A549 (cell line): ENCODE measurements around the gene KRT38. TPM values are rescaled to one million over a fixed set of nuclear protein-coding genes. Genes with fewer than 3 reads are reported as not detected.

Experiments
- ATAC-seq, 2 experiments: fragments of 200-7000 bp in 1 of 2; fragments of >200 bp in 1 of 2; cut with Nextera tagmentation in 1 of 2; cut with Tn5 transposase in 1 of 2; 3 replicates each; pipeline versions ENCODE4 v1.8.0 to v1.9.1; 2018 to 2020; ENCODE audit warnings: mild to moderate bottlenecking in 1 of 2, moderate library complexity in 1 of 2
- CTCF ChIA-PET: fragments of 300-600 bp; sonication (Branson Sonifier 250); formaldehyde crosslinking; extraction: SDS; loops from one replicate; lab custom pipeline; 2021; ENCODE audit warnings: antibody characterized with exemption, inconsistent platforms; lab: Yijun Ruan, JAX
- POLR2A ChIA-PET: fragments of 350-600 bp; formaldehyde crosslinking; extraction: SDS; loops from one replicate; lab custom pipeline; 2021; ENCODE audit warnings: antibody characterized with exemption, inconsistent platforms; lab: Yijun Ruan, JAX
- DNase-seq, 2 experiments: peaks; one replicate each; pipeline versions ENCODE4 v3.0.0 to v3.0.0-alpha.2; 2011 to 2016; ENCODE audit warnings: low read depth in 1 of 2, low spot score in 1 of 2
- FAIRE-seq: peaks from 2 replicates; lab custom pipeline; 2011; peaks lifted over from hg19 to GRCh38; lab: Jason Lieb, UNC
- H3K27ac ChIP-seq, 2 experiments: fragments of >200 bp; sonication (Bioruptor Twin); formaldehyde crosslinking; 3 replicates each; pipeline ENCODE4 v1.5.1; 2016 to 2017
- H3K4me1 ChIP-seq: fragments of >200 bp; sonication (Bioruptor Twin); formaldehyde crosslinking; 3 replicates; pipeline ENCODE4 v1.6.1; 2016
- H3K4me2 ChIP-seq: fragments of >200 bp; sonication (Bioruptor Twin); formaldehyde crosslinking; 3 replicates; pipeline ENCODE4 v1.6.1; 2016
- H3K4me3 ChIP-seq: fragments of >200 bp; sonication (Bioruptor Twin); formaldehyde crosslinking; 3 replicates; pipeline ENCODE4 v1.5.1; 2016
- H3K9me3 ChIP-seq: fragments of >200 bp; sonication (Bioruptor Twin); formaldehyde crosslinking; 3 replicates; pipeline ENCODE4 v1.6.1; 2016
- BHLHE40 ChIP-seq: IDR thresholded peaks from 2 replicates; pipeline ENCODE4 v1.6.1; 2012; ENCODE audit warnings: low read depth, low read length, inconsistent platforms
- CBX8 ChIP-seq: fragments of 200-600 bp; sonication (generic); IDR thresholded peaks from 2 replicates; pipeline ENCODE4 v1.6.1; 2016
- EHMT2 ChIP-seq: fragments of 200-600 bp; sonication (generic); IDR thresholded peaks from 2 replicates; pipeline ENCODE4 v1.6.1; 2016; ENCODE audit warnings: antibody characterized with exemption, low read depth, mild to moderate bottlenecking, moderate library complexity
- EP300 ChIP-seq, 2 experiments: fragments of >200 bp; sonication (Bioruptor Twin); formaldehyde crosslinking; IDR thresholded peaks; 2 replicates in 1 of 2; 3 replicates in 1 of 2; pipeline ENCODE4 v1.6.1; 2016 to 2017
- GATA3 ChIP-seq: IDR thresholded peaks from 2 replicates; pipeline ENCODE4 v1.6.1; 2012; ENCODE audit warnings: borderline replicate concordance
- HDAC2 ChIP-seq: fragments of 200-600 bp; sonication (generic); IDR thresholded peaks from 2 replicates; pipeline ENCODE4 v1.6.1; 2016
- HES2 ChIP-seq: fragments of >200 bp; sonication (Bioruptor Twin); formaldehyde crosslinking; IDR thresholded peaks from 2 replicates; pipeline ENCODE4 v1.6.1; 2016
- JUN ChIP-seq, 2 experiments: fragments of >200 bp; sonication (Bioruptor Twin); formaldehyde crosslinking; IDR thresholded peaks; 2 replicates in 1 of 2; 3 replicates in 1 of 2; pipeline ENCODE4 v1.6.1; 2016 to 2017
- JUNB ChIP-seq: fragments of >200 bp; sonication (Bioruptor Twin); formaldehyde crosslinking; IDR thresholded peaks from 2 replicates; pipeline ENCODE4 v1.6.1; 2016
- MAFK ChIP-seq: fragments of 450-650 bp; IDR thresholded peaks from 2 replicates; pipeline ENCODE4 v1.6.1; 2014; ENCODE audit not compliant: partially characterized antibody
- MAX ChIP-seq: IDR thresholded peaks from 2 replicates; pipeline ENCODE4 v1.6.1; 2012
- MYC ChIP-seq: IDR thresholded peaks from 2 replicates; pipeline ENCODE4 v1.6.1; 2012; ENCODE audit warnings: mild to moderate bottlenecking, inconsistent platforms, low read length, improper control_type of control experiment, borderline replicate concordance
- NPAS2 ChIP-seq: fragments of 250-450 bp; sonication (Bioruptor Pico); IDR thresholded peaks from 2 replicates; pipeline ENCODE4 v1.8.0; 2022; ENCODE audit warnings: mild to moderate bottlenecking, moderate library complexity, borderline replicate concordance
- NR3C1 ChIP-seq: fragments of >200 bp; sonication (Bioruptor Twin); formaldehyde crosslinking; IDR thresholded peaks from 3 replicates; pipeline ENCODE4 v1.6.1; 2017
- PBX3 ChIP-seq: IDR thresholded peaks from 2 replicates; pipeline ENCODE4 v1.6.1; 2012
- POLR2AphosphoS2 ChIP-seq: conservative IDR thresholded peaks from 2 replicates; pipeline ENCODE4 v1.6.1; 2012; ENCODE audit warnings: low read length, improper control_type of control experiment, inconsistent platforms
- RFX5 ChIP-seq: fragments of 450-650 bp; IDR thresholded peaks from 2 replicates; pipeline ENCODE4 v1.7.1; 2014; ENCODE audit warnings: antibody characterized with exemption, mild to moderate bottlenecking, moderate library complexity
- RNF2 ChIP-seq: fragments of 200-600 bp; sonication (generic); IDR thresholded peaks from 2 replicates; pipeline ENCODE4 v1.6.1; 2016; ENCODE audit warnings: low read depth, mild to moderate bottlenecking, antibody characterized with exemption, moderate library complexity, borderline replicate concordance
- ZFP36 ChIP-seq: fragments of 450-650 bp; IDR thresholded peaks from 2 replicates; pipeline ENCODE4 v1.6.1; 2014; ENCODE audit warnings: borderline replicate concordance; ENCODE audit not compliant: partially characterized antibody
- WGBS: methylation state at CpG from one replicate; pipeline ENCODE4 v1.1.6; 2017; ENCODE audit errors: missing lambda C conversion rate; 5-methylcytosine and 5-hydroxymethylcytosine counted together
- polyA plus RNA-seq, 4 experiments: library from polyadenylated mRNA; depleted of rRNA in 3 of 4; stranded (reverse); fragments of >200 nt; fragmentation: RNase III in 1 of 4; extraction: RNeasy Plus Mini Kit Qiagen cat#74134 plus additional on column Dnase treatment in 1 of 4; gene quantifications; 2 replicates in 3 of 4; 3 replicates in 1 of 4; pipeline ENCODE4 v1.2.3, GENCODE V29; 2011 to 2017

KRT38 gene
- polyA plus RNA-seq, 2 of the 4 experiments (the other 2 are of a cell fraction) = not detected

GRCh38 chr17:41404024-41404671, 36.6 kb downstream of the KRT38 start (continued):
- peak; percentile 85 for TF ChIP-seq JUNB
- TF ChIP-seq HDAC2 = no peak
- TF ChIP-seq RNF2 = no peak
- TF ChIP-seq MAX = 0 out of 2 replicates have a peak, but pooled peaks have one; percentile 31
- peak in 1 of 2 experiments; percentile 46; a peak in 1 of 5 replicates for TF ChIP-seq EP300 (IDR thresholded peaks at IDR 0.05)
- TF ChIP-seq MAFK = no peak

- Histone ChIP-seq H3K4me3 (no peak overlapping the region), H3K4me1 (peaks cover 18% of the 10 kb centered on the region), H3K9me3 (no peaks in the 10 kb centered on the region), H3K4me2 (peak overlapping the region; percentile 56), H3K27ac (peak overlapping the region in 1 of 2 experiments; percentile 37; a peak in 2 of 6 replicates)
- ChIA-PET CTCF (interaction anchor here (0.9 to 6.9 kb wide), 12 partner anchors 10 to 386 kb away, joined by 3 to 60 read pairs (median 7); no protein-coding TSS in a partner anchor), POLR2A (interaction anchor here (1.6 kb wide), 1 partner anchor 285 kb away, joined by 5 read pairs; no protein-coding TSS in a partner anchor)
- ATAC-seq (no peak), DNase-seq (no peak), FAIRE-seq (peak; percentile 7)
- TF ChIP-seq RNF2 (no peak), NPAS2 (CRISPR knock-in tag) (no peak), BHLHE40 (no peak), MYC (no peak), GATA3 (no peak), ZFP36 (peak; percentile 61)
- 58% methylated on average over 4 of the region's 4 CpGs for WGBS
These were observed 37.3 kb downstream of the KRT38 start for GRCh38 chr17:41403404-41404023.

GRCh38 chr17:41402161-41402560, 38.6 kb downstream of the KRT38 start:
- H3K4me2 ChIP-seq = no peak overlapping the region
- 90% methylated on average over 5 of the region's 5 CpGs for WGBS
- DNase-seq (no peak), ATAC-seq (no peak), FAIRE-seq (no peak)
- H3K27ac ChIP-seq = peak overlapping the region in 1 of 2 experiments; percentile 26; a peak in 1 of 6 replicates
- ChIA-PET CTCF (interaction anchor here (1.5 kb wide), 1 partner anchor 529 kb away, joined by 3 read pairs; no protein-coding TSS in a partner anchor), POLR2A (no interaction called here)
- no peaks in the 10 kb centered on the region for H3K9me3 ChIP-seq
- H3K4me3 ChIP-seq = no peak overlapping the region
- TF ChIP-seq ZFP36 (no peak), EHMT2 (no peak), PBX3 (no peak), HDAC2 (no peak), JUN (IDR thresholded peaks at IDR 0.05) (no peak), CBX8 (no peak), HES2 (no peak), POLR2AphosphoS2 (no peak), MAX (no peak), NR3C1 (no peak), RFX5 (no peak)
- peaks cover 18% of the 10 kb centered on the region for H3K4me1 ChIP-seq
